ENCODE data around the gene LMTK2.

The LMTK2 gene

DNA sequence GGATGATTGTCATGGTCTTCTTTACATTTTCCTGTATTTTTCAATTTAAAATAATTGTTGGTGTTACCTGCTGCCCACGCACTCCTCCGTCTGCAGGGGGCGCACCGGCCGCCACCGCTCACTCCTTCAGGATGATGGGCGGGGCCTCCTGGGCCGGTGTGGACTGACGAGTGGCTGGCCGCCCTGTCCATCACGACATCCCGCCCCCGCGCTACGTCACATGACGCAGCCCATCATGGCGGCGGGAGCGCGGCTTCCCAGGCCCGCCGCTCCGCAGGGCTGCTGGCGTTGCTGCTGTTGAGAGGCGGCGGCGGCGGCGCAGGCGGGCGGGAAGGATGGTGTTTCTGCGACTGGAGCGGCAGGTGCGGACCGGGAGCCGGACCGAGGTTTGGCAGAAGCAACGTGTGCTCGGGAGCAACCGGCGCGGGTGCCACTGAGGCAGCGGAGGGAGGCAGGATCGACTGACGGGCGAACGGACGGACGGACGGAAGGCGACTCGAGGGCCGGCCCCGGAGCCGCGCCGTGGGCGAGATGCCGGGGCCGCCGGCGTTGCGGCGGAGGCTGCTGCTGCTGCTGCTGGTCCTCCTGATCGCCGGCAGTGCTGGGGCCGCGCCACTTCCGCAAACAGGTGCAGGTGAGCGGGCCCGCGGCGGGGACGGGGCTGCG lies at the start of gene LMTK2:
LMTK2 (plus strand) TSS at position 216 of the 666 bp plus-strand sequence; CDS start at position 532, 316 bp downstream.
- DNase-seq (ENCODE audit: low spot score), result peak; percentile 93

DNA sequence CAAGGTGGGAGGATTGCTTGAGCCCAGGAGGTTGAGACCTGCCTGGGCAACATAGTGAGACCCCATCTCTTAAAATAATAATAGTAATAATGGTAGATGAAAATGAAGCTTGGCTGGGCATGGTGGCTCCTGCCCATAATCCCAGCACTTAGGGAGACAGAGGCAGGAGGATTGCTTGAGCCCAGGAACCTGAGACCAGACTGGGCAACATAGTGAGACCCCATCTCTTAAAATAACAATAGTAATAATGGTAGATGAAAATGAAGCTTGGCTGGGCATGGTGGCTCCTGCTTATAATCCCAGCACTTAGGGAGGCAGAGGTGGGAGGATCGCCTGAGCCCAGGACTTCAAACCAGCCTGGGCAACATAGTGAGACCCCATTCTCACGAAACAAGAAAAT lies 49.5 kb upstream of the LMTK2 start:
- DNase-seq (ENCODE audit: low spot score), result no peak

DNA sequence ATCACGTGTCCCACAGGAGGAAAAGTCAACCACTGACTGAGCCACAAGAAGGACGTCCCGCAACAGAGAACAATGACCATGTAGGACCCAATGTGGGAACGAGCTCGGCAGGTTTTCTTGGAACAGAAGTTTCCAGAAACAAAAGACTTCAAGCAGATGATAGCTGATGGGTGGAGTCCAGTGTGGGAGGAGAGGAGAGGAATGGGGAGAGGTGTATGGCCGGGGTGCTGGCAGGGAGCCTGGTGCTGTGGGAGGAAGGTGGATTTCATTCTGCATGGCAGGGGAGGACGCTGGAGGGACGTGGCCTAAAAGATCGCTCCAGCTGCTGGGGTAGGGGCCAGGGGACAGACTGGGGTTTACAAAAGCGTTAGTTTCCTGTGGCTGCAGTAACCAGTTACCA lies 48.5 kb upstream of the LMTK2 start:
- no peak for DNase-seq (ENCODE audit: low spot score)

DNA sequence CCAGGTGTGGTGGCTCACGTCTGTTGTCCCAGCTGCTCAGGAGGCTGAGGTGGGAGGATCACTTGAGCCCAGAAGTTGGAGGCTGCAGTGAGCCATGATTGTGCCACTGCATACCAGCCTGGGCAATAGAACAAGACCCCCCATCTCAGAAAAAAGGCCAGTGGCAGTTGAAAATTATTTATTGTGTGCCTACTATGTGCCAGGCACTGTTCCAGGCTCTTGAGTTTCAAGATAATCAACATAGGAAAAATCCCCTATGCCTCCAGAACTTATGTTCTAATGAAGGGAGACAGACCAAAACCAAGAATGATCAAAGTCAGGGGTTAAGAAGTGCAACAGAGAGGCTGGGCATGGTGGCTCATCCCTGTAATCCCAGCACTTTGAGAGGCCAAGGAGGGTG lies 42.4 kb upstream of the LMTK2 start:
- no peak for DNase-seq (ENCODE audit: low spot score)

DNA sequence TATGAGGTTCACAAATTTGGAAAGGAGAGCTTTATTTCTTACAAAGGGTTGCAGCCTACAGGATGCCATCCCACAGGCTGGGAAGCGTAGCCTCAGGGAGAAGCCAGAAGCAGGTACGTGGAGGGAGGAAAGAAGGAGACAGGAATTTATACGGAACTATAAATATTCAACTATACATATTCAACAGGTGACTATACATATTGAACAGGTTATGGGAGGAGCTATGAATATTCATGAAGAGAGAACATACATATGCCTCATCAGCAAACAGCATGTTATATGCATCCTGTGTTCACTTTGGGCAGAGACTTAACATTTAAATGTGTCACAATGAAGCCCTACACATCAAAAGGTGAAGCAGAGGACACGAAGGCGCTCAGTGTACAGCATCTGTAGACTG lies 40.5 kb upstream of the LMTK2 start:
- DNase-seq (ENCODE audit: low spot score), result no peak

DNA sequence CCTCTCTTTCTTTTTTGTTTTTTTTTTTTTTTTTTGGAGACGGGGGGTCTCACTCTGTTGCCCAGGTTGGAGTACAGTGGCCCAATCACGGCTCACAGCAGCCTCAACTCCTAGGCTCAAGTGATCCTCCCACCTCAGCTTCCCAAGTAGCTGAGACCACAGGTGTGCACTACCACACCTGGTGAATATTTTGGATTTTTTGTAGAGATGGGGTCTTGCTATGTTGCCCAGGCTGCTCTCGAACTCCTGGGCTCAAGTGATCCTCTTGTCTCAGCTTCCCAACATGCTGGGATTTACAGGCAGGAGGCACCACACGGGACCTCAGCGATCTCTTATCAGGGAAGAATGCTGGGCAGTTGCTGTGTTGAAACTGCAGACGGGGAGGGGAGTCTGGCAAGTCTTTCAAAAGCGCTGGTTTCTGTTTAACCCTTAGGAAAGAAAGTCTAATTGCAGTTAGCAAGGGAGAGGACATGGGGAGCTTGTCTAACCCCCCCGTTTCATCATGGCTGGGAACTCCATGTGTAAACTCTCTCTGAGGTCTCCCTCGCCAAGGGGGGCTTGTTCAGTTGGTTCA lies 39.6 kb upstream of the LMTK2 start:
- DNase-seq (ENCODE audit: low spot score), result no peak

DNA sequence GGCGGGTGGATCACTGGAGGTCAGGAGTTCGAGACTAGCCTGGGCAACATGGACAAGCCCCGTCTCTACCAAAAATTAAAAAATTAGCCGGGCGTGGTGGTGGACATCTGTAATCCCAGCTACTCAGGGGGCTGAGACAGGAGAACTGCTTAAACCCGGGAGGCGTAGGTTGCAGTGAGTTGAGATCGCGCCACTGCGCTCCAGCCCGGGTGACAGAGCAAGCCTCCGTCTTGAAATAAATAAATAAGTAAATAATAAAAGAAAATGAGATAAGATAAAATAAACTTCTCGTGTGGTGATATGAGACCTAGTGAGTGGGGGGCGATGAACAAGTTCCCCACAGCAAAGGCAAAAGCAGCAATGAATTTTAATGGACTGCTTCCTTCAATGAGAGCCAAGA lies 33.6 kb upstream of the LMTK2 start:
- no peak for DNase-seq (ENCODE audit: low spot score)

DNA sequence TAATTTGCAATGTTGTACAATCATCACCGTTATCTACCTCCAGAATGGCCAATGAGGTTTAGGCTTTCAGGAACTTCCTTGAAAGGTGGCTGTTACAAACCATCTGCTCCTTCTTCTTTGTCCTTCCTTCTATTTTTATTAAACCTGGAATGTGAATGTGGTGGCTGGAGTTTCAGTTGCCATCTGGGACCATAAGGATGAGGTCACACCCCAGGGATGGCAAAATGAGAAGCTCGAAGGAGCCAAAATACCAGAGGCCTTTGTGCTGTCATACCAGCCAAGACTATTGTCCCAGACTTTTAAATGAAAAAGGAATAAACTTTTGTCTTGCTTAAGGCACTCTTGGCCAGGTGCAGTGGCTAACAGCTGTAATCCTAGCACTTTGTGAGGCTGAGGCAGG lies 30.9 kb upstream of the LMTK2 start:
- DNase-seq (ENCODE audit: low spot score), result no peak

DNA sequence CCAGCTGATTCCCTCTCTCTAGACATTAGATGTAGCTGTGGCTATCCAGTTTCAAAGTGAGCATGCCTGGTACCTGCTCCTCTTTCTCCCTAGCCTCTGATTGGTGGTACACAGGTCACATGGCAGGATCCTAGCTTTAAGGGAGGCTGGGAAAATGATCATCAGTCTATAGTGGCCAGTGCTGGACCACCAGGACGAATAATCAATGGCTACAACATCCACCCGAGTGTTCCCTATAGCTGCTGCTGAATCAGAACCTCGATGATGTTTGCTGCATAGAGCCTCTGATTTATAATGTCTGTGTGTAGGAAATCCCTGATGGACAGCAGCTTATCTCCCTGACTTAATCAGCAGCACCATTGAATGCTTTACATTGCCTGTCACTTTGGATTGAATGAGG lies 28.9 kb upstream of the LMTK2 start:
- no peak for DNase-seq (ENCODE audit: low spot score)

DNA sequence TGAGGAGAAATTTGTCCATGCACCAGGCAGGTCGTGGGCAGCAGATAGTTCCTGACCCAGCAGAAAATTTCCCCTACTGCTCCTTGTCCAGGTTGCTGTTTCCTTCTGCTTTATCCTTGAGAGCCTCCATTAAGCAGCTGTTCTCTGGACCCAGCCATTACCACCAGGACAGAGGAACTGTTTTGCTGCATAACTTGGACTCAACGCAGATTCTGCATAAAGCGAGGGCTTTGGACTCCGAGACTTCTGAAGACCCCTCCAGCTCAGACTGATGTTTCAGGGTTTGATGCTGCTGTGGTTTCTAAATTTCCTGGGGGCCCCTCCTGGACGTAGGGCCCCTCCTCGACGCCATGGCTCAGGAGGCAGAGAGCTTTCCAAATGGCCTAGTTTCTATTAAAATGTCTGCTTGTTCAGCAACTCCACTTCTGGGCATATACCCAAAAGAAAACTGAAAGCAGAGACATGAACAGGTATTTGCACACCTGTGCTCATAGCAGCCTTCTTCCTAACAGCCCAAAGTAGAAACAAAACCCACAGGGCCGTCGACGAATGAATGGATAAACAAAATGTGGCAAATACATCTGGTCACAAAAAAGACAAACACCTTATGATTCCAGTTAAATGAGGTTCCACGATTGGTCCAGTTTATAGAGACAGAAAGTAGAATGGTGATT lies 28.3 kb upstream of the LMTK2 start:
- DNase-seq (ENCODE audit: low spot score), result no peak

DNA sequence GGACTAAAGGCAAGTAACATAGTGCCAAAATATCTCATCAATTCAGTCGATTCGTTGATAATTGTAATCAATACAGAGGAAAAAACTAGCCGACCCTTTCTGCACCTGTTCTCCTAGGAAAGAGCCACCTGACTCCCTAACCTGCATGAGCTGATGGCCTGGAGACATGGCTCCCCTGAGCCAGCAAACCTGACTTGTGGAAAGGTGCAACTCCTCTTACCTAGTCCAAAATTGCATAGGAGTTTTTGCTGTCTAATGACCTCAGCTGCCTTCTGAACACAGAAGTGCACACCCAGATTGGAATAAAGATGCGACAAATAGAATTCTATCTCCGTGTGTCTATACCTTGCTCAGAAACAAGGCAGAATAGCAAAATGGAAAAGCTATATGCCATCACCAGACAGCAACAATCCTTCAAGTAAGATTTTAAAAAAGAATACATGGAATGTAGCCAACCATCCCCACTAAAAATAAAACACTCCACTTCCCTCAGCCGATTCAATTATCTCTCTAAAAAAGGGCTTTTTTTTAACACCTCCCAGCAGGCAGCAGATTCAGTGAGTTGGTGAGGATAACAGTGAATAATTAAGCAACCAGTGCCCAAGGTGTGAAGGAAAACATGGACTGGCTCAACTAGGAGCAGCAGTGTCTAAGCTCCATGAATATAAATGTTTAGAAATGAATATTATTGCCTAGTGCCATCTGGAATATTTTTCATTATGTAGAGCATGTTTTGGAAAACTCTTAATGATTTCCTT lies 26.6 kb upstream of the LMTK2 start:
- DNase-seq (ENCODE audit: low spot score), result no peak

DNA sequence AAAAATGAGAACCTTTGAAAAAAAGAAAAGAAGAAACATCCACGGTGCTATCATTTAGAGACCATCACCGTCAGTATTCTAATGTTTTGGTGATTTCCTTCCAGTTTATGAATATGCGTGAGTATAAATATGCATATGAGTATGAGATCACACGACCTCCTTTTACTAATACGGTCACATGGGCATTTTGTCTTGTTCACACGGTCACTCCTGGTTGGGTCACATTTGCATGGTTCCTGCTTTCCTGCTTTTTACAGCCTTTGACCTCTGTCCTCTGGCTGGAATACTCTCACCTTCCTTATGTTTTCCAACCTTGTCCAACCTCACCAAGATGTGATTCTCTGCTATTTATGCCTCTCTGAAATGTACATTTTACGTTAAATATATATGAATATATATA lies 25.3 kb upstream of the LMTK2 start:
- DNase-seq (ENCODE audit: low spot score), result no peak

DNA sequence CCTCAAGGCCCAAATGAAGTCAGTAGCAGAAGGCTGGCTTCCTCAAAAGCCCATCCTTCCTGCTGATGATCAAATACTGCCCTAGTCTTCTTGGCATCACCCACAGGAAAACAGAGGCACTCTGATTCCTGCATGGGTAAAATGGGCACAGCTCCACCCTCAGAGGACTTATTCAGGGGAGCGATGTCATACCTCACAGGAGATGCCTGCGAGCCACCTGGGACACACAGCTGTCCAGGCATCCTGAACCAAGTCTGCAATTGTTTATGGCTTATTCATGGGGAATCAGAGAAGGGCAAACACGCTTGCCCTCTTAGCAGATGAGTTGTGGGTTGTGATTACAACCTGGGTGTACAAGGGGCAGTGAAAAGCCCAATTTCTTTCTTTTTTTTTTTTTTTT lies 22.0 kb upstream of the LMTK2 start:
- no peak for DNase-seq (ENCODE audit: low spot score)

DNA sequence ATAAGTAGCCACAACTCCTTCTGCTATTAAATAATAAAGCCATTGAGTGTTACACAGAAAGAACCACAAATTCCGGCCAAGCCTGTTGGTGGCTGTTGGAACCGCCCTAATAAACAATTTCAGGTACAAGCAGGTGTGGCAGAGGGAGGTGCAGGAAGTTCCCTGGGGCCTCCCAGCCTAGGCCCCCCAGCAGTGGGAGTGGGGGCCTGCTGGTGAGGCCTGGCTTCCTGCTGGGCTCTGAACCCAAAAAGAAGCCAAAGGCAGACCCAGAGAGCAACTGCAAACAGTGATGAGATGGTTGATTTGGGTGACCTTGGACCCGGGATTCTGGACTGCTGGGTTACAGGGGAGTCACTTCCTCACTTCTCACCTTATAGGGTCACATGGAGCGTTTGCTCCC lies 21.0 kb upstream of the LMTK2 start:
- DNase-seq (ENCODE audit: low spot score), result no peak

DNA sequence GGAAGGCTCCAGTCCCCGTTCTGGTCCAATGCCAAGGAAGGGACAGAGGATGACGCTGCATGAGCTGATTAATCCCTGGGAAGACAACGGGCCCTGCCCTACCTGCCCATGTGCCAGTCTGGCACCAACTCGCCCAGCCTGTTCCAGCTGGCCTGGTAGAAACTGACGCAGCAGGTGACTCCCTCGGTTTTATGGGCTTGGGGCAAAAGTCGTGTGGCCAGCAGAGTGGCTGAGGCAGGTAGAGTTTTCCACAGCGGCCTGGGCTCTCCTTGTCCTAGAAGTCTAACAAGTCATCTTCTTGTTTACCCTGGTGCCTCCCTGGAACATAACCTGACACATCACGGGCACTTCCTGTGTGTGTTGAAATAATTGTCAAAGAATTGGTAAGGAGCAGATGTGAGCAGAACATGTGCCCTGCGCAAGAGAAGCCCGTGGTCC lies 20.4 kb upstream of the LMTK2 start:
- no peak for DNase-seq (ENCODE audit: low spot score)

DNA sequence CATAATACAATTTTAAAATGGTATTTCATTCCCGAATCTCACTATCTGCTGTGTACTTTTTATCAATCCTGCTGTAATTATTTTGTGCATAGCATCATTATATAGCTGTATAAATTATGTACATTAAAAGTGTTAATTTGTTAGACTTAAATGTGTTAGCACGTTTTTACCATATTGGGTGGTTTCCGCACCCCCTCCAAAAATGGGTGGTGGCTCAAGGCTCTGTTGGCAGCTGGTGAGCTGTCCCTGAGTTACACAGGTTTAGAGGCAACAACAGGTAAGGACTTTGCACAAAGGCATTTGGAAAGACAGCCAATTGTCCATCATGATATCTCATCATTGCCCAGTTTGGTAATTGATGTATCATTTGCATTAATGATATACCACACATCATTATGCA lies 18.6 kb upstream of the LMTK2 start:
- DNase-seq (ENCODE audit: low spot score), result no peak

DNA sequence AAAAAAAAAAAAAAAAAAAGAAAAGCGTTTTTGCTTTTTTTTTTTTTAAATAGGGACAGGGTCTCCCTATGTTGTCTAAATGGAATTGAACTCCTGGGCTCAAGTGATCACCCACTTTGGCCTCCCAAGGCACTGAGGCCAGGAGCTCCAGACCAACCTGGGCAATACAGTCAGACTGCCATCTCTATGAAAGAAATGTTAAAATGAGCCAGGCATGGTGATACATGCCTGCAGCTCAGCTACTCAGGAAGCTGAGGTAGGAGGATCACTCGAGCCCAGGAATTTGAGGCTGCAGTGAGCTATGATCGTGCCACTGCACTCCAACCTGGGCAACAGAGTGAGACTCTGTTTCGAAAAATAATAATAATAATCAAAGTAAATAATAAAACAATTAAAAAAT lies 16.5 kb upstream of the LMTK2 start:
- DNase-seq (ENCODE audit: low spot score), result no peak

DNA sequence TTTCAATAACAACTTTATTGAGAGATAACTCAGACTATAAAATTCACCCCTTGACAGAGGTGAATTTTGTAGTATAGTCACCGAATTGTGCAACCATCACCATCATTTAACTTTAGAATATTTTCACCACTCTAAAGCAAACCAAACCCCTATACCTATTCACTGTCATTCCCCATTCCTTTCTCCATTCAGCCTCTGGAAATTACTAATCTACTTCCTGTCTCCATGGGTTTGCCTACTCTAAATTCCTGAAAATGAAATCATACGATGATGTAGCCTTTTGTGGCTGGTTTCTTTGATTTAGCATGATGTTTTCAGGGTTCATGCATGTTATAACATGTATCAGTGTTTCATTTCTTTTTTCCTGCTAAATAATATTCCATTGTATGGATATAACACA lies 15.6 kb upstream of the LMTK2 start:
- no peak for DNase-seq (ENCODE audit: low spot score)

DNA sequence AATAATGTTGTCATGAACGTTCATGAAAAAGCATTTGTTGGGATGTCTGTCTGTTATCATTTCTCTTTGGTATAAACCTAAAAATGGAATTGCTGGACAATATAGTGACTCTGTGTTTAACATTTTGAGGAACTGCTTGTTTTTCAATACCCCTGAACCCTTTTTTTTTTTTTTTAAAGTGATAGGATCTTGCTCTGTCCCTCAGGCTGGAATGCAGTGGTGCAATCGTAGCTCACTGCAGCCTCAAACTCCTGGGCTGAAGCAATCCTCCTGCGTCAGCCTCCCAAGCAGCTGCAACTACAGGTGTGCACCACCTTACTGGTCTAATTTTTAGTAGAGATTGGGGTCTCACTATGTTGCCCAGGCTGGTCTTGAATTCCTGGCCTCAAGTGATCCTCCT lies 15.1 kb upstream of the LMTK2 start:
- DNase-seq (ENCODE audit: low spot score), result no peak

DNA sequence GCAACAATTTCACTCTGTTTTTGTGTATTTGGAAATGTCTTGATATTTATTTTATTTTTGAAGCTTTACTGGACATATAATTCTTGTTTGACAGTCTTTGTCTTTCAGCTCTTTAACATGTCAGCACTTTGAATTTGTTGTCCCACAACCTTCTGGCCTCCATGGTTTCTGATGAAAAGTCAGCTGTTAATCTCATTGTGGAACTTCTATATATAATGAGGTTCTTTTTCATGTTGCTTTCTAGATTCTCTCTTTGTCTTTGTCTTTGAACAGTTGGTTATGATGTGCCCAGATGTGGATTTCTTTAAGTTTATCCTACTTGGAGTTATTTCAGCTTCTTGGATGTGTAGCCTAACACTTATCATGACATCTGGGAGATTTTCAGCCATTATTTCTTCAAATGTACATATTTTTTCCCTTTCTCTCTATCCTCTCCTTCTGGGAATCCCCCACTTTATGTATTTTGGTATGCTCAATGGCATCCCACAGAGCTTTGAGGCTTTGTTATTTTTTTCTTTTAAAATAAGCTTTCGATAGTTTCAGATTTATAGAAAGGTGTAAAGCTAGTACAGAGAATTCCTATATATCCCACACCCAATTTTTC lies 9.5 kb upstream of the LMTK2 start:
- DNase-seq (ENCODE audit: low spot score), result no peak

DNA sequence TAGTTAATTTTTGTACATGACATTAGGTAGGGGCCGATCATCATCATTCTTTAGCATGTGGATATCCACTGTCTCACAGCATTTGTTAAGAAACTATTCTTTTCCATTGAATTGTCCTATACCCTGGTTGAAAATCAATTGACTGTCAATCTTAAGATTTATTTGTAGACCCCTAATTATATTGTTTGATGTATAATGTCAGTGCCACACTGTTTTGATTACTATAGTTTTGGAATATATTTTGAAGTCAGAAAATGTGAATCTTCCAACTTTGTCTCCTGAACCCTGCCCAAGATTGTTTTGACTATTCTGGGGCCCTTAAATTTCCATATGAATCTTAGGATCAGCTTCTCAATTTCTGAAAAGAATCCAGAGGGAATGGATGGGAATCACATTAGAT lies 6.6 kb upstream of the LMTK2 start:
- DNase-seq (ENCODE audit: low spot score), result no peak

DNA sequence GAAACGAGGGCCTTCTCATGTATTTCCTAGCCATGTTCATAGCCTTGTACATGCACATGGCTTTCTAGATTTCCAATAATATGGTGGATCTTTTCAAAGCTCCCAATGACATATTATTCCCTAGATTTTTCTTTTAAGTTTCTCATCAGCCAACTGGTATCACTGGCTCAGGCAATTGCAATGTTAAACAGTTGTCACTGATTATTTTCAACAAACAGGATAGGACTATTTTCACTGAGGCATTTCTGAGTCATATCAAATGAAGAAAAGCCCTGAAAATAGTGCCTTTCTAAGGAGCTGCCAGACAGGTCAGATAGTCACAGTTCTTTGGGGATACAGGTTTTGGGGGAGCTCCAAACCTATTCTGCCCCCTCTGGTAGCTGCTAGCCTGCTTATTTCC lies 4.5 kb upstream of the LMTK2 start:
- DNase-seq (ENCODE audit: low spot score), result no peak
